GM20431 (cell line): ENCODE data around the gene FPR1.

Source experiments
- in situ Hi-C: fragments of 300-500 bp; cut with MseI, MboI; formaldehyde crosslinking; loops from one replicate; pipeline ENCODE4 v1.15.0; 2020; ENCODE audit warnings: low sequenced_read_pairs; ENCODE audit not compliant: unreplicated experiment

The FPR1 gene, protein sequence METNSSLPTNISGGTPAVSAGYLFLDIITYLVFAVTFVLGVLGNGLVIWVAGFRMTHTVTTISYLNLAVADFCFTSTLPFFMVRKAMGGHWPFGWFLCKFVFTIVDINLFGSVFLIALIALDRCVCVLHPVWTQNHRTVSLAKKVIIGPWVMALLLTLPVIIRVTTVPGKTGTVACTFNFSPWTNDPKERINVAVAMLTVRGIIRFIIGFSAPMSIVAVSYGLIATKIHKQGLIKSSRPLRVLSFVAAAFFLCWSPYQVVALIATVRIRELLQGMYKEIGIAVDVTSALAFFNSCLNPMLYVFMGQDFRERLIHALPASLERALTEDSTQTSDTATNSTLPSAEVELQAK

DNA sequence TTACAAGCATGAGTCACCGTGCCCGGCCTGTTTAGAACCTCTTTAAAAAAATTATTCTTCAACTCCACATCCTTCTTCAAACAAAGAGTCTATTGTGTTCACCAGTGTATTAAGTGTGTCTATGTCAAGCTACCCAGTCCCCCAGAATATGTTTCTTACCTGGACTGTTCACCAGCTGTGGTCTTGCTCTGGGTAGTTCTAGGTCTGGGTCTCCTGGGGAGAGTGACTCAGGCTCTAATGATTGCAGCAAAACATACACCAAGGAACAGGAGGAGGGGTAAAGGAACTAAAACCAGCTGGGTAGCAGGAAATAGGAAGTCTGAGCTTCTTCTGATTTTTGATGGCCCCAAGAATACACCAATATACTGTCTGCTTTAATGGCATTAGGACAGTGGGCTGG lies at the start of gene FPR1:
Gene FPR1 (minus strand): TSS at position 224 of the 400 bp plus-strand sequence. CDS start 4,884 bp downstream, outside the sequence.
- in situ Hi-C loops = no loop called here

DNA sequence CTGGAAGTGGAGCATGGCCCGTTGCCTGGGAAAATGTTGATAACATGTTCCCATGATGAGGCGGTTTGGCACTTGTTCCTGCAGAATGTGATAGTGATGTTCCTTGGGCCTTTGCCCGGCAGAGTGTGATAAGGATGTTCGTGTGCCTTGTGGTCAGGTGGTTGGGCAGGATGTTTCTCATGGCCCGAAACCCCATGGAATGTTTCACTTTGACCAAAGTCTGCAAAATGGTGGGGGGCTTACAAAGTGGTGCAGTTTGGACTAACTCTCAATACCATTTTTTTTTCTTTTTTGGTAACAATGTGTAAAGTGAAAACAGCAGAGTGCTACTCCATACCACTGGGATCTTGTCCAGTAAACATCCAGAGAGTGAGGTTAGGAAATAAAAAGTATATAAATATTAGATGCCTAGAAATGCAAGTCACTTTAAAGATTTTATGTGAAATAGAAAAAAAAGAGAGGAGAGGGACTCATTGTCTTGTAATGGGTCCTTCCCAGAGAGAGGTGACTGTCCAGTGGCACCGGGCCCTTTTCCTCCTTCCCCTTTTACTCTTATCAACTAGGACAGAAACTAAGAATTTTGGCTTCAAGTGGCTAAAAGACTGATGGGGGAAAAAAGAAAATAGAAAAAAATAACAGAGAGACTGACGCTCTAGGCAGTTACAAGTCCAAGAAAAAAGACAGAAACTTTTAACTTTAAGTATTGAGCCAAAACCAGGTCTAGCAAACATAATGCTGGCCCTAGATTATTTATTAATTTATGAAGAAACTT lies 49.0 kb upstream of the FPR1 start:
- in situ Hi-C loops = no loop called here

DNA sequence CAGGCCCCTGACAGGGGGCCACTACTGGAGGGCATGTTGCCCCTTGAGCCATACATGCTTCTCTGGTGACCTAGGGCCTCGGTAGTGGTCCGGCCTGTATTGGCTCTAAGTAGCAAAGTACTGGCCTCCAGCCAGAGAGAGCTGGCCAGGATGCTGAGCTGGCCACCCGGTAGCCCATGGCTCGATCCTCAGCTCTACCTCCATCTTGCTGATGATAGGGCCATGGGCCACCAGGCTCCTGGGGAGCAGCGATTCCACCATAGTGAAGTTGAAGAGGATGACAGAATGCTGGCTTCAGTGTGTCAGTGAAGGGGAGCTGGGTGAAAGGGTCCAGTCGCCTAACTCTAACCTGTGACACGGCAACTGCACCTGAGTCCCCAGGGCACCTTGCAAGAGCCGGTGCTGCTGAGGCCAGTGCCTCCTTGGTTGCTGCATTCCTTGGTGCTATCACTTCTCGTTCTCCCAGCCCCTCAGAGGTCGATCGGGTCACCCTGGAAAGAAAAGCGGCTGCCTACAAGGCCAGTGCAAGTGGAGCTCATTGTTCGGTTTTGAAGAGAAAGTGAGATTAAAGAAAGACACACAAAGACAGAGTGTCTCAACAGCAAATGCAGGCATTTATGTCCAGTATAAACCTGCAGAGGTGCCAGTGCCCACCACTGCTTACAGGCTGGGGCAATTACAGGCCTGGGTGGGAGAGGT lies 48.2 kb upstream of the FPR1 start:
- in situ Hi-C loops = no loop called here

DNA sequence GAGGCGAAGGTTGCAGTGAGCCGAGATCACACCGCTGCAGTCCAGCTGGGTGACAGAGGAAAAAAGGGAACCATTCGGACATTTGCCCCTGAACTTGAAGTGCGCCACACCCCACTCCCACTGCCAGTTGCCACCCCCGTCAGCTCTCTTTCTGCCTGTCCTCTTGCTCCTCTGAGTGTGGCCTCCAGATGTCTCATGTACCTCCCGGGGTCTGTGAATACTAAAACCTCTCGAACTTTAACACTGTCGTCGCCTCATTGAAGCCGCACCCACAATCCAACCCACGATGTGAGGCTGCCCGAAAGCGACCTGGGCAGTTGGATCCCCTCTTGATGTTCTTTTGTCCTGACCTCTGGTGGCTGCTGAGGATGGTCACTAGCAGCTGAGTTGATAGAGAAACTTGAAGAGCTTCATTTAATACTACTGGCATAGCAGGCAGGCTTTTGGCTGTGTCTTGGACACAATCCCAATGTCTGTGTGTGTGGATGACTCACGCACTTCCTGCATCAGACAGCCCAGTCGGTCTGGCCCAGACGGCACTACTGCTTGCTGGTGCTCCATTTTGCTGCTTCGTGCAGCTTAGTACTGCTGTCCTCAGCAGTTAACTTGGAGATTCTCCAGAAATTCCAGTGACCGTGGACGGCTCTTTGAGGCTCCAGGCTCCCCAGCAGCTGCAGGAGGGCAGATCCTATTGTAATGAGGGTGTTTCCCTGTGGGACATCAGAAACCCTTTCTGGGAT lies 47.5 kb upstream of the FPR1 start:
- in situ Hi-C loops = no loop called here

DNA sequence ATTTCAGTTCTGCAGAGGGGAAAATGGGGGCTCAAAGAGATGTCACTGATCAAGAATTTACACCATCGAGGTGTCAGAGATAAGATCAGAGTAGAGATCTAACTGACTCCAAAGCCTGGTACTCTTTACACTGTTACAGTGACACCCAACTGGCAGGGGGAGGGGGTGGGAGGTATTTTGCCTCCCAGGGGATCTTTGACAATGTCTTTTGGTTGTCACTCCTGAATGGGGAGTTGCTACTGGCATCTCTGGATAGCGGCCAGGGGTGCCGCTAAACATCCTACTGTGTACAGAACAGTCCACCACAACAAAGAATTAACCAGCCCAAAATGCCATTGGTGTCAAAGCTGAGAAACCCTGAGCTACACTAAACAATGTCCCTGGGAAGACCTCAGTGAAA lies 46.4 kb upstream of the FPR1 start:
- in situ Hi-C loops = no loop called here

DNA sequence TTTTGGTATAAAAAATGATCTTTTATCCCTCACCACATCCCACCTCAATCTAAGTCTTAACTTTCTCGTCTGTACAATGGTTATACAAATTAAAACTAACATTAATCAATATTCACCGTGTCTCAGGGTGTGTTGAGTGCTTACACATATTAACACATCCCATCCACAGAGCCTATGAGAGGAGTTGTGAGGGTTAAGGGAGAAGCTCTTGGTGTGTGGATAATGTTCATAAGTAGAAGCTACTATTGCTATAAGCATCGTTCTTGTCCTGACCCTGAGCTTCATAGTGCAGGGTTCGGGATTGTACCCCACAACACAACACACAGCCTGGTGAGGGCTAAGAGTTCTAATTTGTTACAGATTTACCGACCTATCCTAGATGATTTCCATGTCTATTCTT lies 45.8 kb upstream of the FPR1 start:
- in situ Hi-C loops = no loop called here

DNA sequence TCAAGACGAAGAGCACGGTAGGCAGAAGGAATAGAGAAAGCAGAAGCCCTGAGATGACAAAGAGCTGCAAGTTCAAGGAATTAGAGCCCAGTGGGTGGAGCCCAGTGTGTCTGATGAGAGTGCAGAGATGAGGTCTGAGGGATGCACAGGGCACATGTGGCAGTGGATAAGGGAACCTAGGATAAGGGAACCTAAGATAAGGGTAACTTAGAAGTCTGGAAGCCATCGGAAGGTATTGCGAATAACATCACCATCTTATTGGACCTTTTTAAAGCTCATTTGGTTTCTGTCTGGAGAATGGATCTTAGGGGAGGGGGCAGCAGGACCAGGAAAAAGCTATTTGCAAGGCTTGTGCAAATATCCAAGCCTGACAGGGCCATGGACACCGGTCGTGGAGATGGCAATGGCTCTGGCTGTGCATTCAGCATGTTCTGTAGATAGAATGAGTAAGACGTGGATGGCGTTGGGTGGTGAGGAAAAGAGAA lies 44.6 kb upstream of the FPR1 start:
- in situ Hi-C loops = no loop called here

DNA sequence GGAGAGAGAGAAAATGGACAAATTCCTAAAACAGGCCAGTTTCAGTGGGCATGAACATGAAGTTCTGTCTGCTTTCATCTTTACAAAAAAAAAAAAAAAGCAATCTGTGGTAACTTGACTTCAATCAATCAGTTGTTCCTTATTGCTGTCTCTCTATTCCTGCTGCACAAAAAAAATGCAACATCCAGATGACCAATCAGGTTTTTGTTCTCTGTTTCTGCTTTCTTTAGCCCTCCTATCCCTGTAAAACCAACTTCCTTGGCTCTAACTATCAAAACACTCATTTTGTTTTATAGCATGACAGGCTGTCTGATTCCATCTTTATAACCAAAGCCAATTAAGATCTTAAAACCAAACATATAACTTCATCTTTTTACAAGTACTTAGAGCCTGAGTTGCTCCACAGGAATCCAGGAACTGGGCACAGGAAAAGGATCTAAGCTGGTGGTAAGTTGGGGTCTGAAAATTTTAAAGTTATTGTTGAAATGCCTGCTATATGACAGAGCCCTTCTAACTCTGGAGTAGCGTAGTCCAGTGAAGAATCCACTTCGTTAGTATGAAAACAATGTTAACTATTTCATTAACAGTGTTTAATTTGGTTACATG lies 43.3 kb upstream of the FPR1 start, which contains the start of gene FPR3:
Gene FPR3 (plus strand): TSS at position 273 of the 606 bp plus-strand sequence. CDS start 28,592 bp downstream, outside the sequence.
- in situ Hi-C loops = no loop called here

DNA sequence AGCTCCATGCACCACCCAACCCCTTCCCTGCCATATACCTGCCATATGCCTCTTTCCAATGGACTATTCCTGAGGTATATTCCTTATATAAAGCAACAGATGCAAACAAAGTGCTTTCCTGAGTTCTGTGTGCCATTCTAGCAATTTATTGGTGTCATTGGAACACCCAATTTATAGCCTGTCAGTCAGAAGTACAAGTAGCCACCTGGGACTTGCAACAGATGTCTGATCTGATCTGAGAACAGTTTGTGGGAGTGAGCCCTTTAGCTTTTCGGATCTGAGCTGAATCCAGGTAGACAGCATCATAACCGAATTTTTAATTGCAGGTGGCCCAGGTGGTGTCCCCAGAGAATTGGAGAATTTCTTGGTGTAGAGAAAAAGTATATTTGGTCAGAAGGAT lies 42.3 kb upstream of the FPR1 start:
- in situ Hi-C loops = no loop called here

DNA sequence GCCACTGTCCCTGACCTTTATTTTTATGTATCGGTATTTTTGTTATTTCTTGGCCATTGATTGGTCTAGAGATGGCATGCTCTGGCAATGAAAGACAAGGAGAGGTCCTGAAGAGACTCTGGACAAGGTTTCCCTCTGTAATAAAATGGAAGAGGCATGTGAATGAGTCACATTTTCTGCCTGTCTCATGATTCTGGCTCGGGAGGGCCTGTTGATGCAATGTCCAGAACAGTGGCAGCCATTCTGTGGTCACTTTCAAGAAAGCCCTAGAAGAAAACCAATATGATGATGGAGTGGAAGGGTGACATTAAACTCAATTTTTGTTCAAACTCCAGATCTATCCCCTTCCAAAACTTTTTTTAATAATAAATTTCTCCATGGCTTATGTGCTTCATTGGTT lies 41.3 kb upstream of the FPR1 start:
- in situ Hi-C loops = no loop called here

DNA sequence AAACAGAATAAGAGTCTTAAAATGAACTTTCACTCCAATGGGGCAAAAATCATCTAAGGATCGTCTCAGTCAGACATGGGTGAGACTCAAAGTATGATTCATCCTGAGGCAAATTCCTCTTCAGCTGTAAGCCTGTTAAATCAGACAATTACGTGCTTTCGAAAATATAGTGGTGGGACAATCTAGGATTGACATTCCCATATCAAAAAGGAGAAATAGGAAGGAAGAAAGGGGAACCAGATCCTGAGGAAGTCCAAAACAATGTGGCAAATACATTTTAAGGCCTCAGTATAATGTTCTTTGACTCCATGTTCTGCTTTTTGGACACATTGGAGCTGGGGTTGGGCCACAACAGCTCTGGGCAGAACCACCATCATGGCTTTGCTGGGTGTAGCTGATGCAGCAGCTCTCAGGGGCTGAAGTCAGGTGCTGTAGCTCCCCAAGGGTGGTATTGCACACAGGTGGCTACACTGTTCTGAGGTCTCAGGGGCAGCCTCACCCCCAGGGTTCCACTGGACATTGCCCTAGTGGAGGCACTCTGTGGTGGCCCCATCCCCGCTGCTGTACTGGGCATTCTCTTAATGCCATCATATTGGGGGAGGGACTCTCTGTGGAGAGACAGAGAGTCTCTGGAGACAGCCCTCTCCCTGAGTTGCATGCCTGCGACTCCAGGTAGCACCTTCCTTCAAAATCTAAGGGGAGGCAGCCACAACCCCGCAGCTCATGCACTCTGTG lies 37.5 kb upstream of the FPR1 start:
- in situ Hi-C loops = no loop called here

DNA sequence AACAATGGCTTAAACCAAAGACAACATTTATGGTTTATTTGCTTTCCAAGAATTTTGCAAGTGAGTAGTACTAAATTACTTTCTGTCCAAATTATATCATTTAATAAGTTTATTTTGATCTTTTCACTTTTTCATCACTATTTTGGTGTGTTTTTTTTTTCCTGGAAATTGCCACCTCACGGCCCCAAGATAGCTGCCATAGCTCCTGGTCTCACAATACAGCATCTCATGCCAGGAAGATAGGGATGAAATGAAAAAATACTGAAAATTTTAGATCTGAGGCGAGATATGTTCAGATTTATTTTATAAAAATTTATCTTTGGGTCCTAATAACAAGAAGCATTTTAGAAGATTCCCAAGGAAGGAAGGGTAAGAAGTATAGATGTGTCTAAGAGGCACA lies 36.4 kb upstream of the FPR1 start:
- in situ Hi-C loops = no loop called here

DNA sequence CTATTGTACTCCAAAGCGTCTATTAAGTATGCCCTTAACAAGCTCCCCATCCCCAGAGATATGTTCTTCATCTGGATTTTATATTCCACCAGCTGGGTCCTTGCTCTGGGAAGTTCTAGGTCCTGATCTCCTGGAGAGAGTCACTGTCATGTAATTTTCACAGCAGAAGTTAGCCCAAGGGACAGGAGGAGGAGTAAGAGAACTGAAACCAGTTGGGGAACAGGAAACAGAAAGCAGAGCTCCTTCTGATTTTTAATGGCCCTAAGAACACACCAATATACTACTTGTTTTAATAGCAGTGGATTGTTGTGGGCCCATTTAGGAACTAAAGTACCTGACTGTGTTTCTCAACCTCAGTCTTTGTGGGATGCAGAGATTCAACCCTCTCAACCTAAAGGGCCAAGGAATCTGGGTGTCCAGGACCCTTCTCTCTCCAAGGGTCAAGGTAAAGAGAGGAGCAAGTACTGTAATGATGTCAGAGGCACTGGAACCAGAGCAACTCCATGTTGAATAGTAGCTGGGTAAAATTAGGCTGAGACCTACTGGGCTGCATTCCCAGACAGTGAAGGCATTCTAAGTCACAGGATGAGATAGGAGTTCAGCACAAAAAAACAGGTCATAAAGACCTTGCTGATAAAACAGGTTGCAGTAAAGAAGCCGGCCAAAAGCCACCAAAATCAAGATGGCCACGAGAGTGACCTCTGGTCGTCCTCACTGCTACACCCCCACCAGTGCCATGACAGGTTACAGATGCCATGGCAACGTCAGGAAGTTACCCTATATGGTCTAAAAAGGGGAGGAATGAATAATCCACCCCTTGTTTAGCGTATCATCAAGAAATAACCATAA lies 35.2 kb upstream of the FPR1 start:
- in situ Hi-C loops = no loop called here

DNA sequence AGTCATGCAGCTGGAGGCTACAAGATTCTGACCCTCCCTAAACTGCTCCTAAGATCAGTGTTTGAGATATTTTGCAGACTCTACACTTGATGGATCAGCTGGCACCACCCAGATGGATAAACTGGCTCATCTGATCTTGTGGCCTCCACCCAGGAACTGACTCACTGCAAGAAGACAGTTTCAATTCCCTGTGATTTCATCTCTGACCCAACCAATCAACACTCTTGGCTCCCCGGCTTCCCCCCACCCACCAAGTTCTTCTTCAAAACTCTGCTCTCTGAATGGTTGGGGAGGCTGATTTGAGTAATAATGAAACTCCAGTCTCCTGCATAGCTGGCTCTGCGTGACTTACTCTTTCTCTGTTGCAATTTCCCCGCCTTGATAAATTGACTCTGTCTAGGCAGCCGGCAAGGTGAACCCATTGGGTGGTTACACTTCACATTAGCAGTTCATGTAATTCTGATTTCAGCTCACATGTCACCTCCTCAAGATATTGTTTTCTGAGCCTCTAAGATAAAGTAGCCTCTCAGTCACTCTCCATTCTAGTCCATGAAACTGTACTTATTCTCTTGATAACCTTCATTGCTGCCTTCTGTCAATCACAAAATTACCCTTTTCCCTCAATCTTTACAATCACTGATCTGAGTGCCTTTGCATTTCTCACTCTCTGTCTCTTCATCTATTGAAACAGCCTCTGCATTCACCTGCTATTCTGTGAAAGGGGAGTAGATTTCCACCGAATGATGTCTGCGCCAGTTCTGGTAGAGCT lies 33.4 kb upstream of the FPR1 start:
- in situ Hi-C loops = no loop called here

DNA sequence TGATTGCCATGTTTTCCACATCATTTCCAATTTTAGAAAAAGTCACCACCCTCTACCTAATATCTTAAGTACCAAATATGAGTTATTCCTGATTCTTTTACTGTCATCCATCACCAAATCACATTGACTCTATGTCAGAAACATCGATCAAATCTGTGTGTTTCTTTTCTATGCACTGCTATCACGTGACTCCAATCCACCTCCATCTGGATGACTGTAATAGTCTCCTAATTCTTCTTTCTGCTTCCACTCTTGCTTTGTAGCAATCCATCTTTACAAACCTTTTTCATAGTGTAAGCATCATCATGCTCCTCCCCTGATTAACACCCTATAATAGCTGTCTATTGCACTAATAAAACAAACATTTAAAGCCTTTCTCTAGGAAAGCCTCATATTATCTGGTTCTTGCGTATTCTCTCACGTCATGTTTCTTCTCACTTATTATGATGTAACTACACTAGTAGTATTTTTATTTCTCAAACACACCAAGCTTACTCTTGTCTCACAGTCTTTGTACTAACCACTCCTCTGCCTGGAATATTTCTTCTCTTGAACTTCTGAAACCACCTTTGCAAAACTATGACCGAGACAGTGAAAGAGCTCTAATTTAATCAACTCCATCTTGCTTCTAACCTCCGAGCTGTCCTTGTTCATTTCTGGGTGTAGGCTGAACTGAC lies 32.6 kb upstream of the FPR1 start:
- in situ Hi-C loops = no loop called here

DNA sequence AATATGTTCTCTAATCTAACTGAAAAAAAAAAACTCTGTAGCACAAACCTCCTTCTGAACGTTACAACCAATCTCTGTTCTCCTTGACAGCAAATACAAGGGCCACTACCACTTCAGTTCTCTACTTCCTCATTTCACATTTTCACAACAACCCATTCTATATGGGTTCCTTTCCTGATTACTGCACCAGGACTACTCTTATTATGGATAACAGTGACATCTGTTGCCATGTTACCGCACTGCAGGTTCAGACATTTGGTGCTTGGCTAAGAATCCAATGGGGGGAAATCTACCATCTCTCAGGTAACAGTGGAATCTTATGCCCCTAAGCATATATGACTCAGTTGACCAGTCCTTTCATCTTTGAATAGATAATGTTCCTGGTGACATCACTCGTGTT lies 31.7 kb upstream of the FPR1 start:
- in situ Hi-C loops = no loop called here

DNA sequence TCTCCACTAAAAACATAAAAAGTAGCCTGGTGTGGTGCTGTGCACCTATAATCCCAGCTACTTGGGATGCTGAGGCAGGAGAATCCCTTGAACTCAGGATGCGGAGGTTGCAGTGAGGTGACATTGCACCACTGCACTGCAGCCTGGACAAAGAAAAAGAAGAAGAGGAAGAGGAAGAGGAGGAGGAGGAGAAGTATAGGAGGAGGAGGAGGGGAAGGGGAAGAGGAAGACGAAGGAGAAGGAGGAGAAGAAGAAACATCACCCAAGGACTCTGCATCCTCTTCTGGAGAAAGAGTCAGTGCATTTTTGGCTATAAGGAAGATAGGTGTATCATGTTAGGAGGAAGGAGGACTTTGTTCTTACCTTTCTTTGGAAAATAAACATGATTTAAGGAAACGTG lies 30.3 kb upstream of the FPR1 start:
- in situ Hi-C loops = no loop called here
